ENCODE measurements around the gene TCHH.
"Not testable (repeated sequence)": the region's sequence is repeated elsewhere in the genome, so short reads cannot be mapped to it uniquely, and the experiment has no call there.

Gene TCHH

GRCh38 chr1:152115344-152115743, at the start of gene TCHH:
Gene TCHH, minus strand, starts transcription at chr1:152115444. Its CDS starts 1,364 bp downstream, at chr1:152114080.
- DNase-seq = no peak

GRCh38 chr1:152164517-152165136, 49.4 kb upstream of the TCHH start:
- DNase-seq = no peak

GRCh38 chr1:152162792-152163463, 47.7 kb upstream of the TCHH start:
- no peak for DNase-seq

GRCh38 chr1:152160576-152160975, 45.3 kb upstream of the TCHH start:
- no peak for DNase-seq

GRCh38 chr1:152159144-152159543, 43.9 kb upstream of the TCHH start, which contains the start of gene RPTN:
Gene RPTN, minus strand, starts transcription at chr1:152159228. Its CDS starts 1,339 bp downstream, at chr1:152157889.
- DNase-seq = no peak

GRCh38 chr1:152153996-152154395, 38.8 kb upstream of the TCHH start:
- DNase-seq = no peak

- no peak for DNase-seq
Observed at GRCh38 chr1:152151646-152152045, 36.4 kb upstream of the TCHH start.

GRCh38 chr1:152148981-152149380, 33.7 kb upstream of the TCHH start:
- no peak for DNase-seq

GRCh38 chr1:152148051-152148450, 32.8 kb upstream of the TCHH start:
- DNase-seq = no peak

- DNase-seq = no peak
Observed at GRCh38 chr1:152145769-152146168, 30.5 kb upstream of the TCHH start.

GRCh38 chr1:152144674-152145183, 29.5 kb upstream of the TCHH start:
- not testable (repeated sequence) for DNase-seq

- no peak for DNase-seq
Observed at GRCh38 chr1:152143150-152143887, 28.1 kb upstream of the TCHH start.

GRCh38 chr1:152141971-152142584, 26.8 kb upstream of the TCHH start:
- DNase-seq = no peak

- DNase-seq = no peak
Observed at GRCh38 chr1:152137215-152137614, 22.0 kb upstream of the TCHH start.

GRCh38 chr1:152130186-152130585, 14.9 kb upstream of the TCHH start:
- DNase-seq = no peak

GRCh38 chr1:152127673-152128072, 12.4 kb upstream of the TCHH start:
- no peak for DNase-seq

GRCh38 chr1:152125834-152126443, 10.7 kb upstream of the TCHH start:
- DNase-seq = no peak

GRCh38 chr1:152118915-152119314, 3.7 kb upstream of the TCHH start:
- DNase-seq = no peak

GRCh38 chr1:152112885-152113432, 2.3 kb downstream of the TCHH start:
- DNase-seq = no peak

- DNase-seq = no peak
Observed at GRCh38 chr1:152112101-152112884, 3.0 kb downstream of the TCHH start.

- DNase-seq = no peak
Observed at GRCh38 chr1:152111515-152111968, 3.7 kb downstream of the TCHH start.

Measured in 8988T (cell line).